UCSD-AML1 (cell line): ENCODE measurements around the gene COL28A1.
A peak's percentile ranks its signal among the peaks of the same experiment; 100 is the strongest.
"Not testable (repeated sequence)": the region's sequence is repeated elsewhere in the genome, so short reads cannot be mapped to it uniquely, and the experiment has no call there.

Experiments
- DNase-seq: peaks from one replicate; lab custom pipeline; 2025; ENCODE audit not compliant: unreplicated experiment; lab: John Stamatoyannopoulos, UW

The COL28A1 gene

GRCh38 chr7:7476381-7476780 lies 59.3 kb downstream of the COL28A1 start:
- DNase-seq: no peak

GRCh38 chr7:7475601-7476000 lies 60.1 kb downstream of the COL28A1 start:
- no peak for DNase-seq

- DNase-seq: no peak
Measured at GRCh38 chr7:7474436-7474835, 61.2 kb downstream of the COL28A1 start.

GRCh38 chr7:7464991-7465765 lies 70.5 kb downstream of the COL28A1 start:
- DNase-seq: not testable (repeated sequence)

GRCh38 chr7:7454000-7454399 lies 81.7 kb downstream of the COL28A1 start:
- DNase-seq: no peak

GRCh38 chr7:7452652-7453051 lies 83.0 kb downstream of the COL28A1 start:
- DNase-seq: no peak

- no peak for DNase-seq
Measured at GRCh38 chr7:7452119-7452518, 83.6 kb downstream of the COL28A1 start.

- DNase-seq: no peak
Measured at GRCh38 chr7:7449055-7449454, 86.6 kb downstream of the COL28A1 start.

- DNase-seq: no peak
Measured at GRCh38 chr7:7446616-7447015, 89.1 kb downstream of the COL28A1 start.

- no peak for DNase-seq
Measured at GRCh38 chr7:7443806-7444350, 91.8 kb downstream of the COL28A1 start.

GRCh38 chr7:7439564-7439963 lies 96.1 kb downstream of the COL28A1 start:
- no peak for DNase-seq

- no peak for DNase-seq
Measured at GRCh38 chr7:7438851-7439250, 96.8 kb downstream of the COL28A1 start.

- DNase-seq: no peak
Measured at GRCh38 chr7:7435978-7436377, 99.7 kb downstream of the COL28A1 start.

GRCh38 chr7:7434329-7434728 lies 101.3 kb downstream of the COL28A1 start:
- no peak for DNase-seq

GRCh38 chr7:7433811-7434210 lies 101.9 kb downstream of the COL28A1 start:
- no peak for DNase-seq

- no peak for DNase-seq
Measured at GRCh38 chr7:7432979-7433378, 102.7 kb downstream of the COL28A1 start.

- DNase-seq: no peak
Measured at GRCh38 chr7:7428806-7429205, 106.9 kb downstream of the COL28A1 start.

GRCh38 chr7:7427363-7427762 lies 108.3 kb downstream of the COL28A1 start:
- DNase-seq: no peak

GRCh38 chr7:7426676-7427075 lies 109.0 kb downstream of the COL28A1 start:
- DNase-seq: no peak

- no peak for DNase-seq
Measured at GRCh38 chr7:7425321-7425720, 110.4 kb downstream of the COL28A1 start.

GRCh38 chr7:7424151-7424873 lies 111.4 kb downstream of the COL28A1 start:
- DNase-seq: peak; percentile 9

- no peak for DNase-seq
Measured at GRCh38 chr7:7422641-7423040, 113.0 kb downstream of the COL28A1 start.
